ENCODE data around the gene RUSC1.

RUSC1 gene

GRCh38 chr1:155277902-155278688 is 42.6 kb upstream of the RUSC1 start:
- no peak for TF ChIP-seq CTCF (IDR thresholded peaks at IDR 0.05; ENCODE audit: low read depth, low read length, missing control alignments)
- H3K4me3 ChIP-seq (replicated peaks; ENCODE audit: low read depth, low read length), result peak overlapping the region; percentile 56
- DNase-seq (ENCODE audit: extremely low read depth, low read depth), result no peak

- no peak for DNase-seq (ENCODE audit: extremely low read depth, low read depth)
- no peak for TF ChIP-seq CTCF (IDR thresholded peaks at IDR 0.05; ENCODE audit: low read depth, low read length, missing control alignments)
- no peak overlapping the region for H3K4me3 ChIP-seq (replicated peaks; ENCODE audit: low read depth, low read length)
These were observed 42.0 kb upstream of the RUSC1 start for GRCh38 chr1:155278689-155279160.

DNA sequence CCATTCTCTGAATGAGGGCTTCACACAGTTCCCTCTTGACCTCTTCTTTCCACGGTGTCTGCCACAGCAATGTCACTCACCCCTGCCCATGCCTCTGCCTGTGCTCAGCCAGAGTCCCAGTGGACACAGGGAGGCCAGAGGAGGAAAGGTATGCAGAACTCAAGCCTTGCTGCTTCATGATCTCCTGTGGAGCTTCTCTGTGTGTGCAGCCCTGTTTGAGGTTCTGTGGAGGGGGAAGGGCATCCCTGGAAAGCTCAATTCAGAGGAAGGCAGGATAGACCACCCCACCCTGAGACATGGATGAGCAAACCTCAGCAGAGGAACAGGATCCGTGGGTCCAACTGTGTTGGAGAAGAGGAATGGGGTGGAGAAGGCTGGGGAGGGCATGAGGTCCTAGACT is 41.4 kb upstream of the RUSC1 start:
- no peak overlapping the region for H3K4me3 ChIP-seq (replicated peaks; ENCODE audit: low read depth, low read length)
- DNase-seq (ENCODE audit: extremely low read depth, low read depth), result no peak
- TF ChIP-seq CTCF (IDR thresholded peaks at IDR 0.05; ENCODE audit: low read depth, low read length, missing control alignments), result no peak

GRCh38 chr1:155282488-155283091 is 38.1 kb upstream of the RUSC1 start:
- no peak overlapping the region for H3K4me3 ChIP-seq (replicated peaks; ENCODE audit: low read depth, low read length)
- no peak for TF ChIP-seq CTCF (IDR thresholded peaks at IDR 0.05; ENCODE audit: low read depth, low read length, missing control alignments)

DNA sequence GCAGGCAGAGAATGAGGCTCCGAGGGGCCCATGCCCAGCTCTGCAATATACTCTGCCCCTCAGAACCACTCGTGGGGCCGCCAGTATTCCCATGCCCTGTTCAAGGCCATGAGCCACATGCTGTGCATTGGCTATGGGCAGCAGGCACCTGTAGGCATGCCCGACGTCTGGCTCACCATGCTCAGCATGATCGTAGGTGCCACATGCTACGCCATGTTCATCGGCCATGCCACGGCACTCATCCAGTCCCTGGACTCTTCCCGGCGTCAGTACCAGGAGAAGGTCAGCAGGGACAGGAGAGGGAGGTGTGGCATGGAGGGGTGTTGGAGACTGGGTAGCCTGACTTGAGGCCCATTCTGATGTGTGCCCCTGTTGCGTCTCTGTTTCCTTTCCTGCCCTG is 36.2 kb upstream of the RUSC1 start:
- no peak overlapping the region for H3K4me3 ChIP-seq (replicated peaks; ENCODE audit: low read depth, low read length)
- DNase-seq (ENCODE audit: extremely low read depth, low read depth), result no peak
- no peak for TF ChIP-seq CTCF (IDR thresholded peaks at IDR 0.05; ENCODE audit: low read depth, low read length, missing control alignments)

More at GRCh38 chr1:155282488-155283091, 38.1 kb upstream of the RUSC1 start:
- DNase-seq (ENCODE audit: extremely low read depth, low read depth), result no peak

GRCh38 chr1:155285063-155285462 is 35.6 kb upstream of the RUSC1 start:
- H3K4me3 ChIP-seq (replicated peaks; ENCODE audit: low read depth, low read length), result no peak overlapping the region
- no peak for TF ChIP-seq CTCF (IDR thresholded peaks at IDR 0.05; ENCODE audit: low read depth, low read length, missing control alignments)
- no peak for DNase-seq (ENCODE audit: extremely low read depth, low read depth)

Data from HFF-Myc (cell line).